Measurements from ENCODE around the gene TRIM17. TPM values are rescaled to one million over a fixed set of nuclear protein-coding genes. Genes with fewer than 3 reads are reported as not detected.
A peak's percentile ranks its signal among the peaks of the same experiment; 100 is the strongest.

TRIM17 gene
- total RNA-seq, 1 donor from 2014 or later, result 9.4 TPM

- peaks cover 35% of the 10 kb centered on the region for H3K4me1 Mint-ChIP-seq (ENCODE audit: unreplicated experiment)
- no peaks in the 10 kb centered on the region for H3K9me3 Mint-ChIP-seq
- peaks cover 11% of the 10 kb centered on the region for H3K36me3 Mint-ChIP-seq
- peak overlapping the region; percentile 99 for H3K4me3 Mint-ChIP-seq
- peaks cover 21% of the 10 kb centered on the region for H3K27me3 Mint-ChIP-seq
- TF ChIP-seq CTCF (conservative IDR thresholded peaks at IDR 0.05), result no peak
- no peak for DNase-seq (ENCODE audit: extremely low spot score, unreplicated experiment)
- H3K27ac Mint-ChIP-seq, result peak overlapping the region; percentile 99
Observed at GRCh38 chr1:228457017-228457395, 40.3 kb upstream of the TRIM17 start.

GRCh38 chr1:228456252-228457016 is 39.8 kb upstream of the TRIM17 start:
- H3K4me3 Mint-ChIP-seq, result peak overlapping the region; percentile 99
- H3K4me1 Mint-ChIP-seq (ENCODE audit: unreplicated experiment), result peaks cover 35% of the 10 kb centered on the region
- peaks cover 17% of the 10 kb centered on the region for H3K27me3 Mint-ChIP-seq
- no peak for TF ChIP-seq CTCF (conservative IDR thresholded peaks at IDR 0.05)
- peak overlapping the region; percentile 99 for H3K27ac Mint-ChIP-seq
- H3K36me3 Mint-ChIP-seq, result peaks cover 16% of the 10 kb centered on the region
- DNase-seq (ENCODE audit: extremely low spot score, unreplicated experiment), result no peak
- H3K9me3 Mint-ChIP-seq, result no peaks in the 10 kb centered on the region

- Mint-ChIP-seq H3K27me3 (peaks cover 12% of the 10 kb centered on the region), H3K9me3 (no peaks in the 10 kb centered on the region), H3K4me1 (ENCODE audit: unreplicated experiment) (peaks cover 32% of the 10 kb centered on the region), H3K36me3 (peaks cover 16% of the 10 kb centered on the region), H3K4me3 (peak overlapping the region; percentile 82), H3K27ac (peak overlapping the region; percentile 11)
- DNase-seq (ENCODE audit: extremely low spot score, unreplicated experiment), result no peak
- TF ChIP-seq CTCF (conservative IDR thresholded peaks at IDR 0.05), result peak; percentile 51
Observed at GRCh38 chr1:228455715-228456114, 39.1 kb upstream of the TRIM17 start.

- H3K4me3 Mint-ChIP-seq, result peak overlapping the region; percentile 46
- peaks cover 29% of the 10 kb centered on the region for H3K4me1 Mint-ChIP-seq (ENCODE audit: unreplicated experiment)
- no peaks in the 10 kb centered on the region for H3K9me3 Mint-ChIP-seq
- peaks cover 16% of the 10 kb centered on the region for H3K36me3 Mint-ChIP-seq
- TF ChIP-seq CTCF (conservative IDR thresholded peaks at IDR 0.05), result no peak
- no peak overlapping the region for H3K27ac Mint-ChIP-seq
- peaks cover 8% of the 10 kb centered on the region for H3K27me3 Mint-ChIP-seq
- no peak for DNase-seq (ENCODE audit: extremely low spot score, unreplicated experiment)
Observed at GRCh38 chr1:228454238-228454637, 37.6 kb upstream of the TRIM17 start.

GRCh38 chr1:228453614-228454013 is 37.0 kb upstream of the TRIM17 start:
- DNase-seq (ENCODE audit: extremely low spot score, unreplicated experiment), result no peak
- H3K27me3 Mint-ChIP-seq, result peaks cover 7% of the 10 kb centered on the region
- H3K36me3 Mint-ChIP-seq, result peaks cover 16% of the 10 kb centered on the region
- H3K27ac Mint-ChIP-seq, result no peak overlapping the region
- peak overlapping the region; percentile 34 for H3K4me3 Mint-ChIP-seq
- peaks cover 27% of the 10 kb centered on the region for H3K4me1 Mint-ChIP-seq (ENCODE audit: unreplicated experiment)
- H3K9me3 Mint-ChIP-seq, result no peaks in the 10 kb centered on the region
- no peak for TF ChIP-seq CTCF (conservative IDR thresholded peaks at IDR 0.05)

Data from type B pancreatic cell (in vitro differentiated cells).